HCT116 (cell line): Measurements from ENCODE around the gene FLRT1. TPM values are rescaled to one million over a fixed set of nuclear protein-coding genes. Genes with fewer than 3 reads are reported as not detected.

Experiments
- ATAC-seq: fragments of 200-7000 bp; cut with Tn5 transposase; 2 replicates; pipeline ENCODE4 v1.9.1; 2020; ENCODE audit warnings: mild to moderate bottlenecking, moderate library complexity
- BruUV-seq: library from RNA; stranded (reverse); fragments of 400-500 nt; replicated peaks from 2 replicates; lab custom pipeline; 2021; lab: Mats Ljungman, UMichigan
- CTCF ChIA-PET: fragments of 300-600 bp; sonication (Branson Sonifier 250); formaldehyde crosslinking; loops from one replicate; lab custom pipeline; 2021; ENCODE audit warnings: antibody characterized with exemption; lab: Charles Lee
- POLR2A ChIA-PET: fragments of 300-600, 350-600 bp; sonication (Branson Sonifier 250); formaldehyde crosslinking; loops from one replicate; lab custom pipeline; 2021; ENCODE audit warnings: antibody characterized with exemption; lab: Charles Lee
- RAD21 ChIA-PET, 2 experiments: fragments of 300-600 bp; sonication (Branson Sonifier 250); formaldehyde crosslinking; loops; one replicate each; lab custom pipeline; 2023; ENCODE audit warnings: low total read pairs in 2 of 2; ENCODE audit not compliant: uncharacterized antibody in 2 of 2, unreplicated experiment in 2 of 2, low non-redundant PET in 1 of 2; lab: Charles Lee
- DNase-seq: peaks from one replicate; pipeline ENCODE4 v3.0.0-alpha.2; 2010; ENCODE audit warnings: low read depth, low spot score
- H2AFZ ChIP-seq: fragments of 200-600 bp; shearing (Covaris generic), sonication (generic); 2 replicates; pipeline ENCODE4 v1.6.1; 2017; ENCODE audit warnings: low read depth, mixed run types, mixed read lengths, antibody characterized with exemption, low read length; ENCODE audit not compliant: poor library complexity, severe bottlenecking
- H3K27ac ChIP-seq: 2 replicates; pipeline ENCODE4 v1.5.1; 2012; ENCODE audit warnings: low read depth, low read length
- H3K27me3 ChIP-seq: fragments of 200-600 bp; sonication (generic); 2 replicates; pipeline ENCODE4 v1.6.1; 2016; ENCODE audit warnings: mixed run types, low read length, mixed read lengths; ENCODE audit not compliant: insufficient read depth
- H3K36me3 ChIP-seq, 2 experiments: fragments of 200-500 bp in 1 of 2; fragments of 200-600 bp in 1 of 2; sonication (Bioruptor generic) in 1 of 2; sonication (generic) in 1 of 2; 2 replicates each; pipeline versions ENCODE4 v1.5.1 to v1.6.1; 2014 to 2016; ENCODE audit warnings: low read length in 2 of 2, inconsistent platforms in 1 of 2, mixed read lengths in 1 of 2, mixed run types in 1 of 2; ENCODE audit not compliant: insufficient read depth in 2 of 2, control insufficient read depth in 1 of 2
- H3K4me1 ChIP-seq, 2 experiments: fragments of 200-600 bp in 1 of 2; sonication (generic) in 1 of 2; 2 replicates each; pipeline versions ENCODE4 v1.5.1 to v1.6.1; 2012 to 2017; ENCODE audit warnings: low read length in 2 of 2, inconsistent platforms in 1 of 2, mild to moderate bottlenecking in 1 of 2, mixed read lengths in 1 of 2, mixed run types in 1 of 2, moderate library complexity in 1 of 2; ENCODE audit not compliant: insufficient read depth in 2 of 2, control insufficient read depth in 1 of 2
- H3K4me2 ChIP-seq: fragments of 200-600 bp; sonication (generic); 2 replicates; pipeline ENCODE4 v1.6.1; 2017; ENCODE audit warnings: mixed run types, low read length, mixed read lengths
- H3K4me3 ChIP-seq, 2 experiments: fragments of 200-600 bp in 1 of 2; sonication (generic) in 1 of 2; replicated peaks in 1 of 2; 2 replicates each; pipeline ENCODE4 v1.5.1; 2011 to 2016; ENCODE audit warnings: low read length in 2 of 2, control low read depth in 1 of 2, low read depth in 1 of 2, mild to moderate bottlenecking in 1 of 2, mixed read lengths in 1 of 2, mixed run types in 1 of 2
- H3K79me2 ChIP-seq: fragments of 200-600 bp; sonication (generic); 2 replicates; pipeline ENCODE4 v1.6.1; 2017; ENCODE audit warnings: mild to moderate bottlenecking, mixed run types, low read length, moderate library complexity, mixed read lengths; ENCODE audit not compliant: insufficient read depth
- H3K9ac ChIP-seq: fragments of 200-600 bp; sonication (generic); 2 replicates; pipeline ENCODE4 v1.6.1; 2016; ENCODE audit warnings: low read length, mixed read lengths
- H3K9me2 ChIP-seq: fragments of 200-600 bp; sonication (generic), shearing (Covaris generic); 2 replicates; pipeline ENCODE4 v1.6.1; 2017; ENCODE audit warnings: mixed run types, mild to moderate bottlenecking, moderate library complexity; ENCODE audit not compliant: insufficient read depth
- H3K9me3 ChIP-seq, 2 experiments: fragments of 200-500 bp in 1 of 2; fragments of 200-600 bp in 1 of 2; sonication (Bioruptor generic) in 1 of 2; sonication (generic) in 1 of 2; 2 replicates each; pipeline ENCODE4 v1.6.1; 2014 to 2017; ENCODE audit warnings: low read length in 2 of 2, mixed read lengths in 2 of 2, inconsistent platforms in 1 of 2, low read depth in 1 of 2, mild to moderate bottlenecking in 1 of 2, mixed run types in 1 of 2, moderate library complexity in 1 of 2; ENCODE audit not compliant: control insufficient read depth in 1 of 2, insufficient read depth in 1 of 2
- H4K20me1 ChIP-seq: fragments of 200-600 bp; sonication (generic), shearing (Covaris generic); 2 replicates; pipeline ENCODE4 v1.6.1; 2017; ENCODE audit warnings: mixed run types, mild to moderate bottlenecking, moderate library complexity; ENCODE audit not compliant: insufficient read depth
- CBX3 ChIP-seq: IDR thresholded peaks from 2 replicates; pipeline ENCODE4 v1.6.1; 2012; ENCODE audit warnings: low read depth
- CEBPB ChIP-seq: IDR thresholded peaks from 2 replicates; pipeline ENCODE4 v1.6.1; 2012; ENCODE audit warnings: low read depth
- EGR1 ChIP-seq: IDR thresholded peaks from 2 replicates; pipeline ENCODE4 v1.6.1; 2012; ENCODE audit warnings: low read depth
- ELF1 ChIP-seq: IDR thresholded peaks from 2 replicates; pipeline ENCODE4 v1.6.1; 2012; ENCODE audit warnings: low read depth, borderline replicate concordance
- EZH2 ChIP-seq: fragments of 200-600 bp; sonication (generic); IDR thresholded peaks from 2 replicates; pipeline ENCODE4 v1.6.1; 2017; ENCODE audit warnings: antibody characterized with exemption, mixed run types
- FOSL1 ChIP-seq: IDR thresholded peaks from 2 replicates; pipeline ENCODE4 v1.6.1; 2012; ENCODE audit warnings: low read depth
- JUND ChIP-seq: IDR thresholded peaks from 2 replicates; pipeline ENCODE4 v1.6.1; 2012
- POLR2A ChIP-seq: IDR thresholded peaks from 2 replicates; pipeline ENCODE4 v1.7.0; 2011; ENCODE audit warnings: borderline replicate concordance; ENCODE audit not compliant: insufficient read depth, insufficient read length; ENCODE audit errors: extremely low read depth
- POLR2AphosphoS5 ChIP-seq: IDR thresholded peaks from 2 replicates; pipeline ENCODE4 v1.6.1; 2011; ENCODE audit warnings: mild to moderate bottlenecking, low read depth, low read length, moderate library complexity
- SRF ChIP-seq: IDR thresholded peaks from 2 replicates; pipeline ENCODE4 v1.6.1; 2012; ENCODE audit warnings: low read depth
- ZFX ChIP-seq: fragments of 450-650 bp; IDR thresholded peaks from 2 replicates; pipeline ENCODE4 v1.6.1; 2017
- ZNF274 ChIP-seq: fragments of 200-500 bp; sonication (Bioruptor generic); IDR thresholded peaks from 2 replicates; pipeline ENCODE4 v1.6.1; 2014; ENCODE audit warnings: mild to moderate bottlenecking, low read depth, low read length, inconsistent platforms
- intact Hi-C: fragments of 100-400 bp; cut with micrococcal nuclease; formaldehyde crosslinking; loops from 2 replicates; pipeline ENCODE4 v1.10.0; 2022
- total RNA-seq: library from RNA; stranded (reverse); gene quantifications from one replicate; pipeline ENCODE4 v1.2.1, GENCODE V29; 2021; ENCODE audit not compliant: unreplicated experiment
- TF ChIP-seq, protein P1 (sequence below): IDR thresholded peaks from 2 replicates; pipeline ENCODE4 v1.6.1; 2012
- TF ChIP-seq, protein P2 (sequence below): IDR thresholded peaks from 2 replicates; pipeline ENCODE4 v1.6.1; 2012; ENCODE audit warnings: low read depth
- TF ChIP-seq, protein P3 (sequence below): IDR thresholded peaks from 2 replicates; pipeline ENCODE4 v1.6.1; 2011; ENCODE audit warnings: mild to moderate bottlenecking, low read length, moderate library complexity; ENCODE audit not compliant: insufficient replicate concordance; ENCODE audit errors: extremely low read depth

FLRT1 gene
- total RNA-seq, 1 experiment from 2014 or later: 0.15 TPM

DNA sequence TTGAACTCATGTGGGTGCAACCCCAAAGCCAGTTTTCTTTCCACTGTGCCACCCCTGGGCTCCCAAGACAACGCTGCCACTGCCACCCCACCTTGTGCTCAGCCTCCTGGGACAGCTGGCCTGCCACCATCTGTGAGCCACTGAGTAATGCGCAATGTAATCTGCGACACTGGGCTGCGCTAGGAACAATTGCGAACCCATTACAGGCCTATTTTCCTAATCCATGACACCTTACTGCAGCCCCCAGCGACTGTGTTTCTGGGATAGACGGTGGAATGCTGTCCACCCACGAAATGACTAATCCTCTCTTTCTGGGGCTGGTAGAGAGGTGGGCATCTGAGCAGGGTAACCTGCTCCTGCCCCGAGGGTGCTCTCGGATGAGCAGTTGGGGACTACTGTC, 22.2 kb downstream of the FLRT1 start:
- no peak for DNase-seq
- Histone ChIP-seq H3K9me3 (no peaks in the 10 kb centered on the region), H3K4me2 (no peak overlapping the region), H3K4me3 (no peak overlapping the region), H3K36me3 (no peaks in the 10 kb centered on the region), H3K4me1 (no peaks in the 10 kb centered on the region), H4K20me1 (no peaks in the 10 kb centered on the region), H3K27ac (no peak overlapping the region), H3K27me3 (no peaks in the 10 kb centered on the region), H3K9ac (no peak overlapping the region), H3K79me2 (no peaks in the 10 kb centered on the region), H2AFZ (no peak overlapping the region), H3K9me2 (no peaks in the 10 kb centered on the region)
- RAD21 ChIA-PET: no interaction called here
- intact Hi-C loops: loop anchor here (10.0 kb wide), 1 partner anchor 47 kb away; no protein-coding TSS in a partner anchor
- TF ChIP-seq POLR2AphosphoS5 (no peak), CEBPB (no peak), EGR1 (no peak), POLR2A (no peak), JUND (no peak)
- TF ChIP-seq, protein P1, sequence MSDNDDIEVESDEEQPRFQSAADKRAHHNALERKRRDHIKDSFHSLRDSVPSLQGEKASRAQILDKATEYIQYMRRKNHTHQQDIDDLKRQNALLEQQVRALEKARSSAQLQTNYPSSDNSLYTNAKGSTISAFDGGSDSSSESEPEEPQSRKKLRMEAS: no peak
- CTCF ChIA-PET: no interaction called here
- ATAC-seq: no peak
- POLR2A ChIA-PET: no interaction called here
- BruUV-seq: no TSS peak

DNA sequence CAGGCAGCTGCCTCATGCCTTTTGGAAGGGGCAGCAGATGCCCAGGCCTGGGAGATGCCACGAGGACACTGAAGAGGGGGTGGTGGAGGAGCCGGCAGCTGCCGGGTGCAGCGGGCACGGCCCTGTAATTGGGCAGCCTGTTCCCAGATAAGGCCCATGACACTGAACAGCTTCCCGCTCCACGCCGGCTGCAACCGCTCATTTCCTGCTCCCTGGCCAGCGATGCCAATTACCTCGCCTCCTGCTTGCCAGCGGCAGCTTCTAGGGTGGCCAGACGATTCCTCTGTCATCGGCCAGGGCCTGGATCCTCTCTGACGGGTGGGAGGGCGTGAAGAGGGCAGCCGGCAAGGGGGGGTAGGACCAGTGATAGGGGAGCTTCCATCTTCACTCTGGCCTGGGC, 22.8 kb downstream of the FLRT1 start:
- Histone ChIP-seq H3K4me1 (no peaks in the 10 kb centered on the region), H3K27ac (no peak overlapping the region), H3K4me3 (no peak overlapping the region), H3K9ac (no peak overlapping the region), H3K36me3 (no peaks in the 10 kb centered on the region), H3K9me3 (no peaks in the 10 kb centered on the region), H3K9me2 (no peaks in the 10 kb centered on the region), H3K4me2 (no peak overlapping the region), H4K20me1 (no peaks in the 10 kb centered on the region), H3K27me3 (no peaks in the 10 kb centered on the region), H2AFZ (no peak overlapping the region), H3K79me2 (no peaks in the 10 kb centered on the region)
- no peak for ATAC-seq
- no peak for TF ChIP-seq EZH2
- TF ChIP-seq, protein P2, sequence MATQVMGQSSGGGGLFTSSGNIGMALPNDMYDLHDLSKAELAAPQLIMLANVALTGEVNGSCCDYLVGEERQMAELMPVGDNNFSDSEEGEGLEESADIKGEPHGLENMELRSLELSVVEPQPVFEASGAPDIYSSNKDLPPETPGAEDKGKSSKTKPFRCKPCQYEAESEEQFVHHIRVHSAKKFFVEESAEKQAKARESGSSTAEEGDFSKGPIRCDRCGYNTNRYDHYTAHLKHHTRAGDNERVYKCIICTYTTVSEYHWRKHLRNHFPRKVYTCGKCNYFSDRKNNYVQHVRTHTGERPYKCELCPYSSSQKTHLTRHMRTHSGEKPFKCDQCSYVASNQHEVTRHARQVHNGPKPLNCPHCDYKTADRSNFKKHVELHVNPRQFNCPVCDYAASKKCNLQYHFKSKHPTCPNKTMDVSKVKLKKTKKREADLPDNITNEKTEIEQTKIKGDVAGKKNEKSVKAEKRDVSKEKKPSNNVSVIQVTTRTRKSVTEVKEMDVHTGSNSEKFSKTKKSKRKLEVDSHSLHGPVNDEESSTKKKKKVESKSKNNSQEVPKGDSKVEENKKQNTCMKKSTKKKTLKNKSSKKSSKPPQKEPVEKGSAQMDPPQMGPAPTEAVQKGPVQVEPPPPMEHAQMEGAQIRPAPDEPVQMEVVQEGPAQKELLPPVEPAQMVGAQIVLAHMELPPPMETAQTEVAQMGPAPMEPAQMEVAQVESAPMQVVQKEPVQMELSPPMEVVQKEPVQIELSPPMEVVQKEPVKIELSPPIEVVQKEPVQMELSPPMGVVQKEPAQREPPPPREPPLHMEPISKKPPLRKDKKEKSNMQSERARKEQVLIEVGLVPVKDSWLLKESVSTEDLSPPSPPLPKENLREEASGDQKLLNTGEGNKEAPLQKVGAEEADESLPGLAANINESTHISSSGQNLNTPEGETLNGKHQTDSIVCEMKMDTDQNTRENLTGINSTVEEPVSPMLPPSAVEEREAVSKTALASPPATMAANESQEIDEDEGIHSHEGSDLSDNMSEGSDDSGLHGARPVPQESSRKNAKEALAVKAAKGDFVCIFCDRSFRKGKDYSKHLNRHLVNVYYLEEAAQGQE: no peak
- TF ChIP-seq ZNF274: no peak
- no peak for TF ChIP-seq POLR2AphosphoS5
- no peak for TF ChIP-seq ZFX
- TF ChIP-seq CEBPB: no peak
- TF ChIP-seq ELF1: no peak
- TF ChIP-seq FOSL1: no peak
- TF ChIP-seq, protein P3, sequence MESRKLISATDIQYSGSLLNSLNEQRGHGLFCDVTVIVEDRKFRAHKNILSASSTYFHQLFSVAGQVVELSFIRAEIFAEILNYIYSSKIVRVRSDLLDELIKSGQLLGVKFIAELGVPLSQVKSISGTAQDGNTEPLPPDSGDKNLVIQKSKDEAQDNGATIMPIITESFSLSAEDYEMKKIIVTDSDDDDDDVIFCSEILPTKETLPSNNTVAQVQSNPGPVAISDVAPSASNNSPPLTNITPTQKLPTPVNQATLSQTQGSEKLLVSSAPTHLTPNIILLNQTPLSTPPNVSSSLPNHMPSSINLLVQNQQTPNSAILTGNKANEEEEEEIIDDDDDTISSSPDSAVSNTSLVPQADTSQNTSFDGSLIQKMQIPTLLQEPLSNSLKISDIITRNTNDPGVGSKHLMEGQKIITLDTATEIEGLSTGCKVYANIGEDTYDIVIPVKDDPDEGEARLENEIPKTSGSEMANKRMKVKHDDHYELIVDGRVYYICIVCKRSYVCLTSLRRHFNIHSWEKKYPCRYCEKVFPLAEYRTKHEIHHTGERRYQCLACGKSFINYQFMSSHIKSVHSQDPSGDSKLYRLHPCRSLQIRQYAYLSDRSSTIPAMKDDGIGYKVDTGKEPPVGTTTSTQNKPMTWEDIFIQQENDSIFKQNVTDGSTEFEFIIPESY: no peak
- no peak for TF ChIP-seq CBX3
- TF ChIP-seq POLR2A: no peak
- no peak for TF ChIP-seq SRF
- POLR2A ChIA-PET: no interaction called here
- intact Hi-C loops: loop anchor here (10.0 kb wide), 1 partner anchor 46 kb away; no protein-coding TSS in a partner anchor
- RAD21 ChIA-PET: no interaction called here
- CTCF ChIA-PET: no interaction called here
- BruUV-seq: no TSS peak
- DNase-seq: no peak
